ENCODE measurements around the gene COP1.
"Not testable (repeated sequence)": the region's sequence is repeated elsewhere in the genome, so short reads cannot be mapped to it uniquely, and the experiment has no call there.

GRCh38 chr1:175983363-175983762 lies 223.7 kb downstream of the COP1 start:
- not testable (repeated sequence) for TF ChIP-seq POLR2A (IDR thresholded peaks at IDR 0.05; ENCODE audit: low read depth, low read length); CTCF (IDR thresholded peaks at IDR 0.05; ENCODE audit: extremely low read depth in 1 of 2, insufficient read depth in 1 of 2, low read depth in 1 of 2, low read length in 2 of 2); EZH2 (IDR thresholded peaks at IDR 0.05; ENCODE audit: borderline replicate concordance, low read depth, low read length, severe bottlenecking); MYC (IDR thresholded peaks at IDR 0.05; ENCODE audit: low read depth, low read length); POLR2AphosphoS5 (IDR thresholded peaks at IDR 0.05; ENCODE audit: insufficient read depth, low read depth, low read length); FOS (IDR thresholded peaks at IDR 0.05; ENCODE audit: borderline replicate concordance, insufficient read depth, low read length); GATA2 (IDR thresholded peaks at IDR 0.05; ENCODE audit: insufficient read depth, insufficient read length, low read depth, low read length)

Measured in endothelial cell of umbilical vein (primary cell).